NCI-H2227 (cell line): ENCODE results near the gene NADK2.
A peak's percentile ranks its signal among the peaks of the same experiment; 100 is the strongest.

Experiments used
- DNase-seq: peaks from one replicate; lab custom pipeline; 2025; ENCODE audit not compliant: unreplicated experiment; lab: John Stamatoyannopoulos, UW

Gene NADK2

GRCh38 chr5:36246036-36246800, 4.5 kb upstream of the NADK2 start:
- no peak for DNase-seq

- DNase-seq: no peak
These were observed 2.4 kb upstream of the NADK2 start for GRCh38 chr5:36244076-36244475.

DNA sequence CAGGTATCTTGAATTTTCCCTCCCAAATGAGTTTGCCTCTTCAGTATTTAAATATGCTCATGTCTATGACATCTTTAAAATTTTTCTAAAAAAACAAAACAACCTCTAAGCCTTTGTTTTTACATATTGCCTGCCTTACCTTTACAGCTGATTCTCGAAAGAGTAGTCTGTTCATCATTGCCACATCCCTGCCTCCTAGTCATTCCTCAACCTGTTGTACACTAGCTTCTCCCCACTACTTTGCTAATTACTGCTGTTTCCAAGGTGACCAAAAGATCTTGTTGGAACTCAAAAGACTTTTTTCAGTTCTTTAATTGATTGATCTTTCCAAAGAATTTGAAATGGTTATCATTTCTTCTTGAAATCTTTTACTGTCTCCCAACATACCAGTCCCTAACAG, 1.9 kb upstream of the NADK2 start:
- no peak for DNase-seq

DNA sequence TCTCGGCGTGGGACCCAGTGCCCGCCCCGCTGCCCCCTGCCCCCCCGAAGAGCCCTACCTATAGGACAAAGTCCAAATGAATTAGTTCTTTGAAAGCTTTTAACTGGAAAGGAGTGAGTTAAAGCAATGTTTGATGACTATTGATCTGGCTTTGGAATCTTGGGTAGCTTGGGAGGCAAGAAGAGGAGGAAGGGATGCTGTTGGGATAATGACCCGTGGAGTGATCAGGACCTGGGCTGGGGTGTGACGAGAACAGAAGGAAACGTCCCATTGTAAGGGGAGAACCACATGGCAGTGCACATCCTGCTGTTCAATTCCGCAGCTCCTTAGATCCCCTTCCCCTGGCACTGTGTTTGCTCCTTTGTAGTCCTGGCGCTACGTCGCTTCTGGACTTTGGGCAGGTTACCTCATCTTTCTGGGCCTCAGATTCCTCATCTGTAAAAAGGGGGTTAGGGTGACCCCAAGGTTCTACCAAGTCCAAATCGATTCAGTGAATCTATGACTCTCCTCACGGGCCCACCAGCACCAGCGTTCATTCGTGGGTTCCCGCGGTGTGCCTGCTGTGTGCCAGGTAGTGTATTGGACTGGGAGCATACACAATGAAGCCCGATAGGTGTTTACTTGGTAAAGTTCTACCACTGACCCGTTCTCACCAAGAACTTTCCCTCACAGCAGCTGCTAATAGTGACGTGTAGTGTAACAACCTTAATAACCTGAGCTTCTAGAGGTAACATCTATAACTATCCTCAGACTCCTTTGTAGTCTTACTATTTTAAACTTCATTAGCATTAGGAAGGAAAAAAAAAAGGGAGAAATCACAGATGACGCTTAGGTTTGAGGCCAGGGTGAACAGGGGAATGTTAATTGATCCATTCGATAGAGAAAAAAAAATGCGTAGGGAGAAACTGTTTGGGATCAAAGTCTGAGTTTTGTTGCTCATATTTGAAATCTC, 1.1 kb upstream of the NADK2 start:
- DNase-seq: peak; percentile 44

DNA sequence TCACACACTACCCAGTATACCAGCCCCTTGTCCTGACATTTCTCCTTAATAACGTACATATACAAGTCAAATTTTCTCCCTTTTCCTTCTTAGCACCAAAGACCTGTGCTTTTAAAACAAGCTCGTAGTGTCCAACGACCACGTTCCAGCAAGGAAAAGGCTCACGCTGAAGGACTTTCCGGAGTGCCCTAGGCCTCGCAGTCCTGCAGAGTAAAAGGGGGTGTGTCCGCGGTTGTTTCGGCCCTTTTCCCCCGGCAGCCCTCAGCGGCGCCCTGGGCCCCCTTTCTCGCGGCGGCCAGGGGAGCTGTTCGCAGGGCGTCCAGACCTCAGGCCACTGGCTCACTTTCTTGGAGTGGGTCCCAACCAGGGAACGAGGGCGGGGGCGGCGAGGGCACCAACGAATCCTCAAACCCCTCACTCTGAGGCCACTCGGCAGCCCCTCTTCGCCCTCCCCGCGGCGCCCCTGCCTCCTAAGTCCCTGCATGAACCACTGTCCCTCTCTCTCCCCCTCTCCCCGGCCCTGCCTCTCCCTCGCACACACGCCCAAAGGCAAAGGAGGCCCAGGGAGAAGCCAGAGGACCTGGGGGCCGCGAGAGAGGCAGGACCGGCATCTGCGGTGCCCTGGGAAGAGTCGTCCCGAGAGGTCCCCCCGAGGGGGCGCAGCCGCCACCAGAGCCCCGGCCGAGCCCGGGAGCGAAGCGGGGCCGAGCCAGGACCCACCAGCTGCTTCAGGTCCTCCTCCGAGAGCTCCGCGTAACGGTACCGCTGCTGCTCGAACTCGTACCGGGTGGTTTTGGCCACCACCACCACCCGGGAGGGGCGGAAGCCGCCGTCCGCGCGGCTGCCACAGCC, 720 bp downstream of the NADK2 start:
- DNase-seq: peak; percentile 81

- no peak for DNase-seq
These were observed 2.1 kb downstream of the NADK2 start for GRCh38 chr5:36239370-36240293.

DNA sequence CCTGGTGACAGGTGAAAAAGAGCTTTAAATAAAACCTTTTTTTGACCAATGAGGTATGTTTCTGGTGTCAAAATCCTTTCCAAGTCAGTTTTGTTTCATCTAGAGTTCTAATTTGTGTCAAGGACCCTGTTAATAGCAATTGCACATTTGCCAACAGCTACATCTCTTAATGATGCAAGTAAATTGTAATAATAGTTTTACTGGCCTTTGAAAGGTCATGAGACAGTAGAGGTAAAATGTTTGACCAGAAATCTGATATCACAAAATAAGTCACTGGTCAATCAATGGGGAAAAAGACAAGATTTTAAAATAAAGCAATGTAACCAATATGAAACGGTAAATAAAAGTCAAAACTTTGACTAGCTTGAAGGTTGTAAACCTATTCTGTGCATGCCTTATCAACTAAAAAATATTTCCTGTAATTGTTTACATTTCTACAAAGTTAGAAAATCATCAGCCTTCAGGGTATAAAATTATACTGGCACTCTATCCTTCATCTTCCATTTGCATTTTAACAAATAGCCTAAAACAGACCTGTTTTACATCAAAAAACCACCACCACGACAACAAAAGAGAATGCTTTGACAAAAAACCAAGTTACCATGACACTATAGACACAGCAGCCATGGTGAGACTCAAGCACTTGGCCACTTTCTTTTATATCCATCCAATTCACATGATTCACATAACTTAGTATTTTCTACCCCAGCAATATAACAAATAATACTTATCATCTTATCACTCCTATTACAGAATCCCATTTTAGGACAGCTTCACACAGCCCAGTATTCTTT, 3.0 kb downstream of the NADK2 start:
- no peak for DNase-seq

DNA sequence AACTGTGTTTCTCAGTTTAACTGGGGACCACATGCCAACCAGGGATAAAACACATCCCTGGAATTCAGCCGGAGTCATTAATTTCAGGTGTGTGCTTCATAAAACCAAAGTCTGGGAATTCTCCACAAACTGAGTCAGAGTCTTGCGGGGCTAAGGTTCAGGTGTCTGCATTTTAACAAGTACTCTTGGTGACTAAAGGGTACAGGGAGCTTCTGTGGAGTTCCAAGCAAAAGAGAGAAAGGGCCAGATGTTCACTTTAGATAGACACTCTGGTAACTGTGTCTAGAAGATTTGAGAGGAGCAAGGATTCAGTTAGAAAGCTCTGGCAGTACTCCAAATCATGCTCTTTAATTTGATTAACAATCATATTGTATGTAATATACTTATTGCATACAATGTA, 4.0 kb downstream of the NADK2 start:
- no peak for DNase-seq

DNA sequence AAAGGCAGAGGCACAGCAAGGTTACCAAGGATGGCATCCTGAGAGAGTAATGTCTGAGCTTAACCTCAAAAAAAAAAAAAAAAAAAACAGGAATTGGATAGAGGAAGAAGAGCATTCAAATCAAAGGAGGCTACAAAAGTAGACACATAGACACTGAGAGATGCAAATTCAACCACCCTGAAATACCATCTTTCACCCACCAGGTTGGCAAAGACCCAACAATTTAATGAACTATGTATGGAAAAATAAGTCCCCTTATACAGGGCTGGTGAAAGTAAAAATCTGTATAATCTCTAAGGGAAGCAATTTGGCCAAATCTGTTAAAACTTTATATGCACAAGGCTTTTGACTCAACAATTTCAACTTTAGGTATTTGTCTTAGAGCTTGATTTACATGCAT, 4.9 kb downstream of the NADK2 start:
- no peak for DNase-seq

- DNase-seq: no peak
These were observed 9.2 kb downstream of the NADK2 start for GRCh38 chr5:36232533-36232932.

GRCh38 chr5:36230151-36230790, 11.5 kb downstream of the NADK2 start:
- no peak for DNase-seq

DNA sequence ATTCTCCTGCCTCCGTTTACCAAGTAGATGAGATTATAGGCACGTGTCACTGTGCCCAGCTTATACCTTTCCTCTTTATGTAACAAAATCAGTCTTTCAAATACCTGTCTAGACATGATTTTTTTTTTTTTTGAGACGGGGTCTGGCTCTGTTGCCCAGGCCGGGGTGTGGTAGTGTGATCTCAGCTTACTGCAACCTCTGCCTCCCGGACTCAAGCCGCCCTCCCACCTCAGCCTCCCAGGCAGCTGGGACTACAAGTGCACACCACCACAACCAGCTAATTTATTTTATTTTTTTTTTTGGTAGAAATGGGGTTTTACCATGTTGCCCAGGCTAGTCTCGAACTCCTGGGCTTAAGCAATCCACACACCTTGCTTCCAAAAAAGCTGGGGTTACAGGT, 13.2 kb downstream of the NADK2 start:
- no peak for DNase-seq

- no peak for DNase-seq
These were observed 14.7 kb downstream of the NADK2 start for GRCh38 chr5:36227046-36227445.

DNA sequence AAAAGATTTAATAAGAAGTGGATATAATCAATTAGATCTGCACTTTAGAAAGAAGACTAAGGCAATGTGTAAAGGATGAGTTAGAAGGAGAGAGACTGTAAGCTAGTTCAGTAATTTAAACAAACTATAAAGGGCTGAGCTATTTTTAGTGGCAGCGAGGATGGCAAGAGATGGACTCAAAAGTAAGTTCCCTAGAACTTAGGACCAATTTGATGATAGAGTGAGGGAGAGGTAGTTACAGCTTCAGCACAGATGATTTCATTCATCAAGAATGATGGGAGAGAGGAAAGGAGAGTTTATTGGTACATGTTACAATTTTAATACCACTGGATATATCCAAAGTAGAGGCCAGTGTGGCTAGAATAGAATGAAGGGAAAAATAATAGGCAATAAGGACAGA, 19.1 kb downstream of the NADK2 start:
- no peak for DNase-seq

- no peak for DNase-seq
These were observed 23.7 kb downstream of the NADK2 start for GRCh38 chr5:36217988-36218387.

GRCh38 chr5:36217567-36217966, 24.2 kb downstream of the NADK2 start:
- no peak for DNase-seq

GRCh38 chr5:36215910-36216309, 25.8 kb downstream of the NADK2 start:
- no peak for DNase-seq

DNA sequence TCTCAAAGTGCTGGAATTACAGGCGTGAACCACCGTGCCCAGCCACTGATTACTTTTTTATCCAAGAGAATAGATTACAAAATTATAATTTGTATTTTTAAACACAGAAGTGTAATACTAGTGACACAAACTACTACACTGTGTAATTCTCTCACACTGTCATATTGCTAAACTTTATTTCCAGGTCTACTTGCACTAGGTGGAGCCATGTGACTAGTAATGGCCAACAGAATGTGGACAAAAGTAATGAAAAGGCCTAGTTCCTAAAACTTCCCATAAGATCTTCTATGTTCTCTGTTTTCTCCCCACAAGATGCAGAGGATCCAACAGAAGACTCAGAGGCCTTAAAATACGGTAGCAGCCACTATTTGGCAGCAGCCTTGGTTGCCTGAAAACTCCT, 27.3 kb downstream of the NADK2 start:
- no peak for DNase-seq

DNA sequence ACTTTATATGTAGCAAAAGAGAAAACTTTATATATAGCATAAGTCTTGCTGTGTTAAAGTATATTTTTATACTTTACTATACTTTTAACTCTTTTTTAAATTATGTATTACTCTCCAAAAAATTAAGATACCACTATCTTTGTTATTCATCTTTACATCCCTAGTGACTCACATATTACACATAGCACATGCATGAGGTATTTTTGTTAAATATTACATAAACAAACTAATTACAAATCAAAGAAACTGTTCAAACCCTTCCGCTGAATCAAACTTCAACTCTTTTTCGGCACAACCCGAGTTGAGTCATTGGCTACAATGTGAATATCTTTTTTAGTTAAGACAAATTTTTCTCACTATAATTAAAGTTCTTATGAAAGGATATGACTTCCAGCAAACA, 32.1 kb downstream of the NADK2 start:
- DNase-seq: no peak
